DND-41 (cell line): ENCODE measurements around the gene RBM23.

ENCODE experiments used
- ATAC-seq: fragments of 200-7000 bp; cut with Tn5 transposase; 3 replicates; pipeline ENCODE4 v1.9.1; 2021; ENCODE audit warnings: low read depth; ENCODE audit not compliant: insufficient read depth
- DNase-seq: peaks from one replicate; pipeline ENCODE4 v3.0.0-alpha.2; 2020
- H2AFZ ChIP-seq: 2 replicates; pipeline ENCODE4 v1.6.0; 2012; ENCODE audit warnings: low read depth, low read length
- H3K27ac ChIP-seq: 2 replicates; pipeline ENCODE4 v1.5.1; 2012; ENCODE audit warnings: low read length, inconsistent platforms
- H3K27me3 ChIP-seq: fragments of 200-600 bp; sonication (generic); 2 replicates; pipeline ENCODE4 v1.6.0; 2012; ENCODE audit warnings: low read length, mild to moderate bottlenecking, inconsistent platforms; ENCODE audit not compliant: insufficient read depth, poor library complexity
- H3K36me3 ChIP-seq: 2 replicates; pipeline ENCODE4 v1.5.1; 2012; ENCODE audit warnings: low read length, inconsistent platforms; ENCODE audit not compliant: insufficient read depth
- H3K4me1 ChIP-seq: 2 replicates; pipeline ENCODE4 v1.5.1; 2012; ENCODE audit warnings: mild to moderate bottlenecking, low read length; ENCODE audit not compliant: insufficient read depth
- H3K4me2 ChIP-seq: 2 replicates; pipeline ENCODE4 v1.6.0; 2012; ENCODE audit warnings: mild to moderate bottlenecking, moderate library complexity, low read length, inconsistent platforms; ENCODE audit not compliant: insufficient read depth
- H3K4me3 ChIP-seq, 2 experiments: fragments of 200-600 bp in 1 of 2; shearing (Covaris generic) in 1 of 2; 2 replicates each; pipeline ENCODE4 v1.5.1; 2012 to 2016; ENCODE audit warnings: inconsistent platforms in 2 of 2, low read length in 2 of 2, mild to moderate bottlenecking in 2 of 2, low read depth in 1 of 2, moderate library complexity in 1 of 2
- H3K79me2 ChIP-seq: 2 replicates; pipeline ENCODE4 v1.6.0; 2012; ENCODE audit warnings: low read length, inconsistent platforms; ENCODE audit not compliant: insufficient read depth
- H3K9ac ChIP-seq: 2 replicates; pipeline ENCODE4 v1.6.0; 2012; ENCODE audit warnings: low read depth, mild to moderate bottlenecking, inconsistent platforms, low read length, moderate library complexity
- H3K9me3 ChIP-seq: 2 replicates; pipeline ENCODE4 v1.5.1; 2012; ENCODE audit warnings: low read length, moderate library complexity, mild to moderate bottlenecking, inconsistent platforms; ENCODE audit not compliant: insufficient read depth, severe bottlenecking
- H4K20me1 ChIP-seq: 2 replicates; pipeline ENCODE4 v1.6.0; 2012; ENCODE audit warnings: low read length; ENCODE audit not compliant: insufficient read depth
- CTCF ChIP-seq: IDR thresholded peaks from 2 replicates; pipeline ENCODE4 v1.5.1; 2012; ENCODE audit warnings: borderline replicate concordance, low read length, moderate library complexity, mild to moderate bottlenecking; ENCODE audit not compliant: poor library complexity, severe bottlenecking; ENCODE audit errors: extremely low read depth
- EZH2 ChIP-seq: IDR thresholded peaks from 3 replicates; pipeline ENCODE4 v1.6.1; 2012; ENCODE audit warnings: borderline replicate concordance, low read depth, mild to moderate bottlenecking, moderate library complexity, low read length, inconsistent platforms; ENCODE audit not compliant: severe bottlenecking

Gene RBM23

GRCh38 chr14:22923746-22924145, 4.8 kb upstream of the RBM23 start:
- DNase-seq, result no peak
- H3K4me1 ChIP-seq, result peaks cover 37% of the 10 kb centered on the region
- no peaks in the 10 kb centered on the region for H3K27me3 ChIP-seq
- H3K79me2 ChIP-seq, result peaks cover 19% of the 10 kb centered on the region
- no peak overlapping the region for H2AFZ ChIP-seq
- H3K27ac ChIP-seq, result no peak overlapping the region
- no peak overlapping the region for H3K9ac ChIP-seq
- no peak overlapping the region for H3K4me2 ChIP-seq
- no peak overlapping the region for H3K4me3 ChIP-seq
- H3K36me3 ChIP-seq, result peaks cover 68% of the 10 kb centered on the region
- no peaks in the 10 kb centered on the region for H3K9me3 ChIP-seq
- ATAC-seq, result no peak
- TF ChIP-seq EZH2 (no peak), CTCF (no peak)
- no peaks in the 10 kb centered on the region for H4K20me1 ChIP-seq

GRCh38 chr14:22922294-22922693, 3.3 kb upstream of the RBM23 start:
- no peak for TF ChIP-seq EZH2
- no peak for TF ChIP-seq CTCF
- DNase-seq, result no peak
- peaks cover 31% of the 10 kb centered on the region for H3K4me1 ChIP-seq
- H4K20me1 ChIP-seq, result peaks cover 2% of the 10 kb centered on the region; the same call in 1 of the 2 replicates
- H3K9me3 ChIP-seq, result no peaks in the 10 kb centered on the region
- H3K4me2 ChIP-seq, result no peak overlapping the region
- peaks cover 20% of the 10 kb centered on the region for H3K79me2 ChIP-seq
- no peak for ATAC-seq
- H3K27ac ChIP-seq, result no peak overlapping the region
- H3K9ac ChIP-seq, result no peak overlapping the region
- no peak overlapping the region for H3K4me3 ChIP-seq
- H2AFZ ChIP-seq, result no peak overlapping the region
- H3K27me3 ChIP-seq, result no peaks in the 10 kb centered on the region
- peaks cover 67% of the 10 kb centered on the region for H3K36me3 ChIP-seq

GRCh38 chr14:22920697-22921096, 1.7 kb upstream of the RBM23 start:
- Histone ChIP-seq H3K79me2 (peaks cover 30% of the 10 kb centered on the region), H3K4me3 (no peak overlapping the region), H4K20me1 (peaks cover 2% of the 10 kb centered on the region; the same call in 1 of the 2 replicates), H3K4me2 (no peak overlapping the region), H3K27ac (no peak overlapping the region), H3K9me3 (no peaks in the 10 kb centered on the region), H2AFZ (no peak overlapping the region), H3K4me1 (peaks cover 38% of the 10 kb centered on the region), H3K27me3 (no peaks in the 10 kb centered on the region), H3K36me3 (peaks cover 62% of the 10 kb centered on the region), H3K9ac (no peak overlapping the region)
- TF ChIP-seq EZH2, result no peak
- no peak for TF ChIP-seq CTCF
- ATAC-seq, result no peak
- no peak for DNase-seq

- Histone ChIP-seq H3K27me3 (no peaks in the 10 kb centered on the region), H3K36me3 (peaks cover 55% of the 10 kb centered on the region), H3K9ac (peak overlapping the region; percentile 59), H4K20me1 (peaks cover 2% of the 10 kb centered on the region; the same call in 1 of the 2 replicates), H3K4me1 (peaks cover 38% of the 10 kb centered on the region), H3K4me2 (peak overlapping the region; percentile 91), H3K79me2 (peaks cover 42% of the 10 kb centered on the region), H3K27ac (peak overlapping the region; percentile 87), H3K9me3 (no peaks in the 10 kb centered on the region), H2AFZ (peak overlapping the region; percentile 82), H3K4me3 (peak overlapping the region; percentile 18 to 66; a peak in 3 of 4 replicates)
- no peak for DNase-seq
- TF ChIP-seq CTCF (no peak), EZH2 (no peak)
- ATAC-seq, result no peak
These were observed 612 bp upstream of the RBM23 start for GRCh38 chr14:22919601-22919921.
